Keratinocyte (primary cell): ENCODE data around the gene MARVELD1.

Experiments used
- CTCF ChIP-seq, 3 experiments: IDR thresholded peaks in 1 of 3; conservative IDR thresholded peaks in 1 of 3; optimal IDR thresholded peaks in 1 of 3; 2 replicates in 2 of 3; 3 replicates in 1 of 3; pipeline versions ENCODE3 to v1.5.1; 2011; ENCODE audit warnings: low read length in 3 of 3, mild to moderate bottlenecking in 3 of 3, moderate library complexity in 2 of 3, control low read depth in 1 of 3, inconsistent platforms in 1 of 3; ENCODE audit not compliant: insufficient read depth in 2 of 3; ENCODE audit errors: extremely low read depth in 1 of 3
- EZH2 ChIP-seq: IDR thresholded peaks from one replicate; pipeline ENCODE4 v1.6.1; 2012; ENCODE audit warnings: inconsistent platforms, mild to moderate bottlenecking, low read length, moderate library complexity

- TF ChIP-seq CTCF (optimal IDR thresholded peaks at IDR 0.05 in 1 of 3, IDR thresholded peaks at IDR 0.05 in 1 of 3, conservative IDR thresholded peaks at IDR 0.05 in 1 of 3; ENCODE audit: extremely low read depth in 1 of 3, insufficient read depth in 2 of 3, low read length in 3 of 3) (no peak), EZH2 (no peak)
Measured at GRCh38 chr10:97738616-97739015, 25.1 kb downstream of the MARVELD1 start.
